Vagina (tissue), 2 donors: ENCODE results near the gene BMP8B. TPM values are rescaled to one million over a fixed set of nuclear protein-coding genes. Genes with fewer than 3 reads are reported as not detected.
"Not testable (repeated sequence)": the region's sequence is repeated elsewhere in the genome, so short reads cannot be mapped to it uniquely, and the experiment has no call there.

Experiments
- DNase-seq, 2 donors: peaks; one replicate each; pipeline ENCODE4 v3.0.0-alpha.2; 2017; ENCODE audit errors: extremely low spot score in 2 of 2
- H3K27ac ChIP-seq: fragments of 200-600 bp; sonication (generic); one replicate; pipeline ENCODE4 v1.5.1; 2019
- H3K27me3 ChIP-seq: fragments of 200-600 bp; sonication (generic); one replicate; pipeline ENCODE4 v1.5.1; 2019
- H3K36me3 ChIP-seq, 2 donors: fragments of 200-600 bp; sonication (generic); one replicate each; pipeline ENCODE4 v1.5.1; 2017 to 2019
- H3K4me1 ChIP-seq: fragments of 200-600 bp; sonication (generic); one replicate; pipeline ENCODE4 v1.5.1; 2019
- H3K4me3 ChIP-seq, 2 donors: fragments of 200-600 bp; sonication (generic); 1 replicate in 1 of 2; 2 replicates in 1 of 2; pipeline ENCODE4 v1.5.1; 2016 to 2019
- H3K9me3 ChIP-seq: fragments of 200-600 bp; sonication (generic); one replicate; pipeline ENCODE4 v1.5.1; 2019
- CTCF ChIP-seq, 3 experiments: fragments of 450-650 bp in 2 of 3; fragments of 200-600 bp in 1 of 3; sonication (generic) in 1 of 3; IDR thresholded peaks; one replicate each; pipeline ENCODE4 v1.5.1; 2017 to 2019; ENCODE audit warnings: antibody characterized with exemption in 3 of 3, mild to moderate bottlenecking in 2 of 3, moderate library complexity in 2 of 3
- POLR2A ChIP-seq, 2 donors: fragments of 450-650 bp; IDR thresholded peaks; one replicate each; pipeline ENCODE4 v1.6.1; 2017; ENCODE audit warnings: antibody characterized with exemption in 2 of 2, mild to moderate bottlenecking in 2 of 2, moderate library complexity in 2 of 2
- POLR2AphosphoS5 ChIP-seq, 2 donors: sonication (generic); formaldehyde crosslinking; IDR thresholded peaks; one replicate each; pipeline ENCODE4 v1.9.0; 2017; ENCODE audit warnings: antibody characterized with exemption in 2 of 2, mild to moderate bottlenecking in 2 of 2, low read depth in 1 of 2; ENCODE audit not compliant: insufficient read depth in 1 of 2
- intact Hi-C: fragments of 100-400 bp; cut with DNase I; formaldehyde crosslinking; loops from one replicate; pipeline ENCODE4 v1.15.1; 2023
- total RNA-seq: library from RNA; depleted of rRNA; stranded (reverse); fragments of >200 nt; gene quantifications from one replicate; pipeline ENCODE4 v1.2.3, GENCODE V29; 2016

The BMP8B gene
- total RNA-seq, 1 donor from 2014 or later = 0.98 TPM

GRCh38 chr1:39781349-39781715, 7.3 kb downstream of the BMP8B start:
- intact Hi-C loops = no loop called here
- no peak for DNase-seq

GRCh38 chr1:39779821-39780220, 8.8 kb downstream of the BMP8B start:
- Histone ChIP-seq H3K27ac (no peak overlapping the region), H3K4me3 (no peak overlapping the region), H3K36me3 (no peaks in the 10 kb centered on the region), H3K9me3 (no peaks in the 10 kb centered on the region), H3K4me1 (no peaks in the 10 kb centered on the region), H3K27me3 (no peaks in the 10 kb centered on the region)
- DNase-seq = no peak
- TF ChIP-seq CTCF (IDR thresholded peaks at IDR 0.05) (no peak), POLR2A (IDR thresholded peaks at IDR 0.05) (no peak), POLR2AphosphoS5 (IDR thresholded peaks at IDR 0.05; ENCODE audit: insufficient read depth in 1 of 2, low read depth in 1 of 2) (no peak)
- intact Hi-C loops = no loop called here

More at GRCh38 chr1:39781349-39781715, 7.3 kb downstream of the BMP8B start:
- Histone ChIP-seq H3K4me1 (no peaks in the 10 kb centered on the region), H3K4me3 (no peak overlapping the region), H3K27me3 (no peaks in the 10 kb centered on the region), H3K27ac (no peak overlapping the region), H3K36me3 (no peaks in the 10 kb centered on the region), H3K9me3 (no peaks in the 10 kb centered on the region)
- TF ChIP-seq POLR2AphosphoS5 (IDR thresholded peaks at IDR 0.05; ENCODE audit: insufficient read depth in 1 of 2, low read depth in 1 of 2) (no peak), POLR2A (IDR thresholded peaks at IDR 0.05) (no peak), CTCF (IDR thresholded peaks at IDR 0.05) (no peak)

GRCh38 chr1:39779137-39779536, 9.5 kb downstream of the BMP8B start:
- DNase-seq = no peak
- Histone ChIP-seq H3K27me3 (no peaks in the 10 kb centered on the region), H3K9me3 (no peaks in the 10 kb centered on the region), H3K4me3 (no peak overlapping the region), H3K27ac (no peak overlapping the region), H3K4me1 (no peaks in the 10 kb centered on the region), H3K36me3 (no peaks in the 10 kb centered on the region)
- TF ChIP-seq POLR2AphosphoS5 (IDR thresholded peaks at IDR 0.05; ENCODE audit: insufficient read depth in 1 of 2, low read depth in 1 of 2) (no peak), CTCF (IDR thresholded peaks at IDR 0.05) (no peak), POLR2A (IDR thresholded peaks at IDR 0.05) (no peak)
- intact Hi-C loops = no loop called here

- DNase-seq, intact Hi-C loops, H3K4me1 ChIP-seq, H3K27ac ChIP-seq, H3K4me3 ChIP-seq, H3K36me3 ChIP-seq, H3K9me3 ChIP-seq, H3K27me3 ChIP-seq: not testable (repeated sequence)
Observed at GRCh38 chr1:39778463-39779099, 10.1 kb downstream of the BMP8B start.

- intact Hi-C loops, DNase-seq, H3K4me3 ChIP-seq, H3K27me3 ChIP-seq, H3K27ac ChIP-seq, H3K9me3 ChIP-seq, H3K4me1 ChIP-seq, H3K36me3 ChIP-seq: not testable (repeated sequence)
Observed at GRCh38 chr1:39777896-39778295, 10.8 kb downstream of the BMP8B start.

GRCh38 chr1:39777306-39777705, 11.4 kb downstream of the BMP8B start:
- H3K27me3 ChIP-seq = no peaks in the 10 kb centered on the region
- H3K36me3 ChIP-seq = no peaks in the 10 kb centered on the region
- H3K27ac ChIP-seq = no peak overlapping the region
- H3K4me3 ChIP-seq = no peak overlapping the region
- intact Hi-C loops = no loop called here
- TF ChIP-seq POLR2AphosphoS5 (IDR thresholded peaks at IDR 0.05; ENCODE audit: insufficient read depth in 1 of 2, low read depth in 1 of 2) (no peak), POLR2A (IDR thresholded peaks at IDR 0.05) (no peak), CTCF (IDR thresholded peaks at IDR 0.05) (no peak)
- H3K9me3 ChIP-seq = no peaks in the 10 kb centered on the region
- no peak for DNase-seq
- no peaks in the 10 kb centered on the region for H3K4me1 ChIP-seq
